MCF 10A (cell line): Measurements from ENCODE around the gene OR52E4. TPM values are rescaled to one million over a fixed set of nuclear protein-coding genes. Genes with fewer than 3 reads are reported as not detected.

Experiments
- BruUV-seq: library from RNA; stranded (reverse); fragments of 400-500 nt; replicated peaks from 2 replicates; lab custom pipeline; 2021; lab: Mats Ljungman, UMichigan
- CTCF ChIA-PET: fragments of 300-600 bp; sonication (Branson Sonifier 250); formaldehyde crosslinking; extraction: SDS; loops from one replicate; lab custom pipeline; 2021; ENCODE audit warnings: antibody characterized with exemption, inconsistent platforms; lab: Yijun Ruan, JAX
- POLR2A ChIA-PET: fragments of 300-600, 350-650 bp; sonication (Branson Sonifier 250); formaldehyde crosslinking; extraction: SDS; loops from one replicate; lab custom pipeline; 2020; ENCODE audit warnings: antibody characterized with exemption, inconsistent platforms; lab: Yijun Ruan, JAX
- DNase-seq: peaks from one replicate; pipeline ENCODE4 v3.0.0-alpha.2; 2018; ENCODE audit not compliant: unreplicated experiment
- H3K27ac Mint-ChIP-seq: one replicate; pipeline ENCODE4 v1.8.0; 2022; ENCODE audit warnings: mild to moderate bottlenecking, low read depth, mixed read lengths; ENCODE audit not compliant: unreplicated experiment
- H3K27me3 Mint-ChIP-seq: one replicate; pipeline ENCODE4 v1.8.0; 2022; ENCODE audit warnings: mixed read lengths; ENCODE audit not compliant: insufficient read depth, unreplicated experiment
- H3K36me3 Mint-ChIP-seq: one replicate; pipeline ENCODE4 v1.8.0; 2022; ENCODE audit warnings: mild to moderate bottlenecking, moderate library complexity, mixed read lengths; ENCODE audit not compliant: insufficient read depth, unreplicated experiment
- H3K4me1 Mint-ChIP-seq: one replicate; pipeline ENCODE4 v1.8.0; 2022; ENCODE audit warnings: mixed read lengths; ENCODE audit not compliant: insufficient read depth, unreplicated experiment
- H3K4me3 Mint-ChIP-seq: one replicate; pipeline ENCODE4 v1.8.0; 2022; ENCODE audit warnings: mild to moderate bottlenecking, moderate library complexity, mixed read lengths; ENCODE audit not compliant: unreplicated experiment
- H3K9me3 Mint-ChIP-seq: one replicate; pipeline ENCODE4 v1.8.0; 2022; ENCODE audit warnings: mixed read lengths; ENCODE audit not compliant: unreplicated experiment
- intact Hi-C: fragments of 100-400 bp; cut with micrococcal nuclease; formaldehyde crosslinking; loops from 2 replicates; pipeline ENCODE4 v1.14.1; 2022
- total RNA-seq: library from RNA; stranded (reverse); gene quantifications from 2 replicates; pipeline ENCODE4 v1.2.3, GENCODE V29; 2022
- TF ChIP-seq, protein P1 (sequence below): fragments of 200-600 bp; IDR thresholded peaks from one replicate; pipeline ENCODE4 v1.8.0; 2022; ENCODE audit warnings: antibody characterized with exemption, mild to moderate bottlenecking; ENCODE audit not compliant: unreplicated experiment

The OR52E4 gene
- total RNA-seq, 1 experiment from 2014 or later = not detected

DNA sequence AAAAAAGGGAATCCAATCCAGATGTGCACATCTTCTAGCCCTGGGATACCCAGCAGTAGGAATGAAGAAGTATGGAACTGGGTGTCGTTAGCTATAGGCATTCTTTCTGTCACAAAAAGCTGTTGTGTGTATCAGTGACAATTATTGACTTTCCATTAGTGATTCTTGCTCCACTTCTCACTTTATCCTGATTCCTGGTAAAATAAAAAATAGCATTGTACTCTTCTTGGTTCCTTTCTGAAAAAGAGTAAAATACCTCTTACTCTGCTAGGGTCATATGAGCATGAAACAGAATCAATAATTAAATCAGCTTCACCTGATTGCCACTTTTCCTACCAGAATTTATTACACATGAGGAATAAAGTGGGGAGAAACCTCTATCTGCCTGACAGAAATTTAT is 38.6 kb upstream of the OR52E4 start, which contains the start of gene OR52E6:
Gene OR52E6 (minus strand): TSS at position 101 of the 400 bp plus-strand sequence. CDS start 0 bp downstream, at position 101.
- no peaks in the 10 kb centered on the region for H3K9me3 Mint-ChIP-seq
- intact Hi-C loops = no loop called here
- ChIA-PET POLR2A (no interaction called here), CTCF (interaction anchor here (0.6 kb wide), 2 partner anchors 305 to 487 kb away, joined by 3 read pairs; no protein-coding TSS in a partner anchor)
- TF ChIP-seq, protein P1, sequence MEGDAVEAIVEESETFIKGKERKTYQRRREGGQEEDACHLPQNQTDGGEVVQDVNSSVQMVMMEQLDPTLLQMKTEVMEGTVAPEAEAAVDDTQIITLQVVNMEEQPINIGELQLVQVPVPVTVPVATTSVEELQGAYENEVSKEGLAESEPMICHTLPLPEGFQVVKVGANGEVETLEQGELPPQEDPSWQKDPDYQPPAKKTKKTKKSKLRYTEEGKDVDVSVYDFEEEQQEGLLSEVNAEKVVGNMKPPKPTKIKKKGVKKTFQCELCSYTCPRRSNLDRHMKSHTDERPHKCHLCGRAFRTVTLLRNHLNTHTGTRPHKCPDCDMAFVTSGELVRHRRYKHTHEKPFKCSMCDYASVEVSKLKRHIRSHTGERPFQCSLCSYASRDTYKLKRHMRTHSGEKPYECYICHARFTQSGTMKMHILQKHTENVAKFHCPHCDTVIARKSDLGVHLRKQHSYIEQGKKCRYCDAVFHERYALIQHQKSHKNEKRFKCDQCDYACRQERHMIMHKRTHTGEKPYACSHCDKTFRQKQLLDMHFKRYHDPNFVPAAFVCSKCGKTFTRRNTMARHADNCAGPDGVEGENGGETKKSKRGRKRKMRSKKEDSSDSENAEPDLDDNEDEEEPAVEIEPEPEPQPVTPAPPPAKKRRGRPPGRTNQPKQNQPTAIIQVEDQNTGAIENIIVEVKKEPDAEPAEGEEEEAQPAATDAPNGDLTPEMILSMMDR = no peak
- H3K27me3 Mint-ChIP-seq = no peaks in the 10 kb centered on the region
- no TSS peak for BruUV-seq
- H3K4me3 Mint-ChIP-seq = no peak within 1 kb of the TSS
- H3K36me3 Mint-ChIP-seq = no peaks in the 10 kb centered on the region
- H3K4me1 Mint-ChIP-seq = no peaks in the 10 kb centered on the region
- no peak within 1 kb of the TSS for H3K27ac Mint-ChIP-seq
- DNase-seq = no peak

DNA sequence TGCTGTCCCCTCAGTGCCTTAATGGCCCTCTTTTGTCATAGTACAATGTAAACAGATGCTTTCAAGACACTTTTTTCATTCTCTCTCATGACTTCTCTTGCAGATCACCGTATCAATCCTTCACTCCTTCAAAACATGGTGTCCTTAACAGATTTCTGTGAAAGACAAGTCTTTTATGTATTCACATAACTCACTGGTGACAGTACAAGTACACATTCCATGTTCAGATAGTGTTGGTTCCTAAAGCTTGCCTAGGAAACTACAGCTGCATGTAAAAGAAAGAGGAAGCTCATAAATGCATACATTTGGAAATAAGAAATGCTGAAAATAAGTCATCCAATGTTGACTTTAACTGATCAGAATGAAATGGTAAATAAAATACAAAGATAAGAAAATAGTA is 33.7 kb upstream of the OR52E4 start:
- no peaks in the 10 kb centered on the region for H3K9me3 Mint-ChIP-seq
- ChIA-PET CTCF (interaction anchor here (0.6 kb wide), 1 partner anchor 20 kb away, joined by 3 read pairs; no protein-coding TSS in a partner anchor), POLR2A (no interaction called here)
- H3K27ac Mint-ChIP-seq = no peak overlapping the region
- intact Hi-C loops = no loop called here
- no TSS peak for BruUV-seq
- no peak overlapping the region for H3K4me3 Mint-ChIP-seq
- H3K4me1 Mint-ChIP-seq = no peaks in the 10 kb centered on the region
- DNase-seq = no peak
- H3K27me3 Mint-ChIP-seq = no peaks in the 10 kb centered on the region
- no peaks in the 10 kb centered on the region for H3K36me3 Mint-ChIP-seq
- TF ChIP-seq, protein P1 = no peak

DNA sequence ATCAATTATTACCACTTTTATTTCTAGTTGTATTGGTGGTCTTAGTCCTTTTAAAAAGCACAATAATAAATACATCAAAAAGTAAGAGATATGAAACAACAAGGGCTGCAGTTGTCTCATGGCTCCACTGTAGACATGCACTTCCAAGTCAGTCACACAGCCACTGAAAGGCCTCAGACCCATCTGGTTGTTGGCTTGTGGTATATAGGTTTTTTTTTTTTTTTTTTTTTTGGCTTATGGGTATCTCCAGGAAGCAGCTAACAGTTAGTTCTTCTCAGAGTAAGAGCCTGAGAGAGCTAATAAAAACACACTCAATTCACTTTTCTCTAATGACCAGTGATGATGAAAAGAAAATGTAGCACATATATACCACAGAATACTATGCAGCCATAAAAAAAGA is 32.7 kb upstream of the OR52E4 start:
- ChIA-PET POLR2A (no interaction called here), CTCF (interaction anchor here (0.6 kb wide), 1 partner anchor 11 kb away, joined by 3 read pairs; no protein-coding TSS in a partner anchor)
- no peaks in the 10 kb centered on the region for H3K36me3 Mint-ChIP-seq
- TF ChIP-seq, protein P1 = no peak
- H3K4me1 Mint-ChIP-seq = no peaks in the 10 kb centered on the region
- H3K27ac Mint-ChIP-seq = no peak overlapping the region
- BruUV-seq = no TSS peak
- H3K27me3 Mint-ChIP-seq = no peaks in the 10 kb centered on the region
- DNase-seq = no peak
- peaks cover 7% of the 10 kb centered on the region for H3K9me3 Mint-ChIP-seq
- intact Hi-C loops = no loop called here
- H3K4me3 Mint-ChIP-seq = no peak overlapping the region

DNA sequence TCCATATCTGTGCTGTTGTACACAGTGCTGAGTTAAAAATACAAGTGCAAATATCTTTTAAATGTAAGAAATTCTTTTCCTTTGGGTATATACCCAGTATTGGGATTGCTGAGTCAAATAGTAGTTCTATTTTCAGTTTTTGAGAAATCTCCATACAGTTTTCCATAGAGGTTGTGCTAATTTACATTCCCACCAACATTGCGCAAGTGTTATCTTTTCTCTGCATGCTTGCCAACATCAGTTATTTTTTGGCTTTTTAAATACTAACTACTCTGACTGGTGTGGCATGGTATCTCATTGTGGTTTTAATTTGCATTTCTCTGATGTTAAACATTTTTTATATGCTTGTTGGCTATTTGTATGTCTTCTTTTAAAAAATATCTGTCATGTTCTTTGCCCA is 29.4 kb upstream of the OR52E4 start:
- TF ChIP-seq, protein P1 = no peak
- H3K36me3 Mint-ChIP-seq = no peaks in the 10 kb centered on the region
- peaks cover 13% of the 10 kb centered on the region for H3K9me3 Mint-ChIP-seq
- DNase-seq = no peak
- intact Hi-C loops = no loop called here
- no TSS peak for BruUV-seq
- H3K4me1 Mint-ChIP-seq = no peaks in the 10 kb centered on the region
- no peak overlapping the region for H3K27ac Mint-ChIP-seq
- H3K27me3 Mint-ChIP-seq = no peaks in the 10 kb centered on the region
- ChIA-PET CTCF (interaction anchor here (0.6 kb wide), 1 partner anchor 44 kb away, joined by 4 read pairs; no protein-coding TSS in a partner anchor), POLR2A (no interaction called here)
- H3K4me3 Mint-ChIP-seq = no peak overlapping the region
